GM12878 (cell line): ENCODE measurements around the gene ABCD2. TPM values are rescaled to one million over a fixed set of nuclear protein-coding genes. Genes with fewer than 3 reads are reported as not detected.

Experiments used
- ATAC-seq: fragments of 200-7000 bp; cut with Tn5 transposase; 3 replicates; pipeline ENCODE4 v1.9.1; 2020; ENCODE audit warnings: mild to moderate bottlenecking, moderate library complexity
- BruUV-seq: library from RNA; stranded (reverse); fragments of 400-500 nt; replicated peaks from 2 replicates; lab custom pipeline; 2021; lab: Mats Ljungman, UMichigan
- CTCF ChIA-PET: fragments of 300-600 bp; sonication (Branson Sonifier 250); formaldehyde crosslinking; extraction: SDS; loops from one replicate; lab custom pipeline; 2021; ENCODE audit warnings: inconsistent platforms; lab: Yijun Ruan, JAX
- POLR2A ChIA-PET: fragments of 350-600 bp; formaldehyde crosslinking; extraction: SDS; loops from one replicate; lab custom pipeline; 2021; ENCODE audit warnings: inconsistent platforms; lab: Charles Lee
- RAD21 ChIA-PET: fragments of 300-600 bp; sonication (Branson Sonifier 250); formaldehyde crosslinking; loops from one replicate; lab custom pipeline; 2023; ENCODE audit warnings: antibody characterized with exemption; ENCODE audit not compliant: unreplicated experiment; lab: Charles Lee
- SMC1A ChIA-PET: fragments of 300-600 bp; sonication (Branson Sonifier 250); formaldehyde crosslinking; loops from one replicate; lab custom pipeline; 2023; ENCODE audit not compliant: unreplicated experiment, uncharacterized antibody; lab: Charles Lee
- DNase-seq: peaks from one replicate; pipeline ENCODE4 v3.0.0-alpha.2; 2011; ENCODE audit warnings: low read depth, low spot score
- FAIRE-seq: peaks from 3 replicates; lab custom pipeline; 2011; peaks lifted over from hg19 to GRCh38; lab: Jason Lieb, UNC
- H2AFZ ChIP-seq: 2 replicates; pipeline ENCODE4 v1.6.0; 2011; ENCODE audit warnings: low read depth, low read length, control low read depth; ENCODE audit not compliant: control insufficient read depth
- H3K27ac ChIP-seq: 2 replicates; pipeline ENCODE4 v1.5.1; 2011; ENCODE audit warnings: control low read depth; ENCODE audit not compliant: control insufficient read depth, insufficient read depth
- H3K27me3 ChIP-seq, 2 experiments: replicated peaks in 1 of 2; 2 replicates each; pipeline versions ENCODE4 v1.6.0 to v1.6.1; 2011; ENCODE audit warnings: low read length in 1 of 2; ENCODE audit not compliant: control insufficient read depth in 2 of 2, insufficient read depth in 2 of 2
- H3K36me3 ChIP-seq, 2 experiments: 2 replicates each; pipeline ENCODE4 v1.5.1; 2011; ENCODE audit warnings: low read length in 1 of 2; ENCODE audit not compliant: control insufficient read depth in 2 of 2, insufficient read depth in 2 of 2
- H3K4me1 ChIP-seq: 2 replicates; pipeline ENCODE4 v1.6.1; 2011; ENCODE audit warnings: mild to moderate bottlenecking, low read length, moderate library complexity, mixed read lengths; ENCODE audit not compliant: control insufficient read depth, insufficient read depth
- H3K4me2 ChIP-seq: 2 replicates; pipeline ENCODE4 v1.6.0; 2011; ENCODE audit warnings: control low read depth; ENCODE audit not compliant: control insufficient read depth, insufficient read depth
- H3K4me3 ChIP-seq: fragments of 200-600 bp; sonication (generic); 2 replicates; pipeline ENCODE4 v1.5.1; 2016
- H3K79me2 ChIP-seq: 2 replicates; pipeline ENCODE4 v1.6.0; 2011; ENCODE audit warnings: low read length; ENCODE audit not compliant: control insufficient read depth, insufficient read depth
- H3K9ac ChIP-seq: 2 replicates; pipeline ENCODE4 v1.8.0; 2011; ENCODE audit warnings: low read length, control low read depth, mixed read lengths; ENCODE audit not compliant: control insufficient read depth, insufficient read depth
- H3K9me3 ChIP-seq: replicated peaks from 3 replicates; pipeline ENCODE4 v1.5.1; 2011; ENCODE audit warnings: mild to moderate bottlenecking, low read length; ENCODE audit not compliant: control insufficient read depth, insufficient read depth
- H4K20me1 ChIP-seq: 2 replicates; pipeline ENCODE4 v1.6.0; 2011; ENCODE audit not compliant: control insufficient read depth, insufficient read depth
- USF1 ChIP-seq: IDR thresholded peaks from 2 replicates; pipeline ENCODE4 v1.6.1; 2011; ENCODE audit warnings: borderline replicate concordance, low read depth, mild to moderate bottlenecking, moderate library complexity, mixed read lengths, low read length; ENCODE audit not compliant: insufficient read depth; ENCODE audit errors: extremely low read length
- ZBTB33 ChIP-seq: fragments of 450-650 bp; IDR thresholded peaks from 2 replicates; pipeline ENCODE4 v1.6.1; 2017; ENCODE audit warnings: mild to moderate bottlenecking
- WGBS: methylation state at CpG from one replicate; pipeline ENCODE4 v1.1.6; 2016; ENCODE audit warnings: low lambda C conversion rate; ENCODE audit not compliant: insufficient replicate concordance, insufficient coverage; ENCODE audit errors: missing lambda C conversion rate; 5-methylcytosine and 5-hydroxymethylcytosine counted together
- in situ Hi-C: fragments of 300-500 bp; cut with MboI; formaldehyde crosslinking; loops from 9 replicates; pipeline ENCODE4 v1.14.3; 2018; ENCODE audit warnings: mixed read lengths
- intact Hi-C: fragments of 100-400 bp; cut with micrococcal nuclease; formaldehyde crosslinking; loops from one replicate; pipeline ENCODE4 v1.14.2; 2022; ENCODE audit not compliant: unreplicated experiment
- polyA plus RNA-seq, 11 experiments: library from polyadenylated mRNA; depleted of rRNA in 4 of 11; unstranded in 6 of 11; stranded (reverse) in 5 of 11; fragments of >200 nt; fragmentation: Nextera tagmentation in 4 of 11; fragmentation: Illumina TruSeq in 1 of 11; extraction: Ambion mirVana in 4 of 11; extraction: Trizol in 1 of 11; gene quantifications; 1 replicate in 1 of 11; 2 replicates in 10 of 11; pipeline versions ENCODE4 v1.2.1 to v1.2.3, GENCODE V29; 2011 to 2016; ENCODE audit warnings: inconsistent platforms in 2 of 11, missing spikeins in 2 of 11, low read depth in 1 of 11
- total RNA-seq, 4 experiments: library from RNA; depleted of rRNA in 3 of 4; stranded (reverse); fragments of >200 nt in 3 of 4; fragmentation: Illumina TruSeq in 1 of 4; extraction: Trizol in 1 of 4; gene quantifications; 2 replicates each; pipeline versions ENCODE4 v1.2.1 to v1.2.3, GENCODE V29; 2013 to 2021

ABCD2 gene
- total and polyA plus RNA-seq, 10 of the 15 experiments (the other 5 are each of a cell fraction or from before 2014, with no cell fraction given), result 4.4 to 16.2 (median 7.5) TPM

GRCh38 chr12:39613525-39613924, 6.1 kb downstream of the ABCD2 start:
- peak; percentile 8 for ATAC-seq
- peak overlapping the region; percentile 46; the same call in 1 of the 2 replicates for H3K4me3 ChIP-seq
- H2AFZ ChIP-seq, result no peak overlapping the region
- no peaks in the 10 kb centered on the region for H3K36me3 ChIP-seq
- H3K9me3 ChIP-seq, result no peaks in the 10 kb centered on the region; the same call in 2 of the 3 replicates
- no peak for FAIRE-seq
- H3K79me2 ChIP-seq, result peaks cover 88% of the 10 kb centered on the region
- intact Hi-C loops (loop anchor here (10.0 kb wide), 3 partner anchors 299 to 709 kb away; partner anchors contain the start of genes CPNE8 and LRRK2), in situ Hi-C loops (loop anchor here (25.0 kb wide), 3 partner anchors 499 to 826 kb away; partner anchors contain the start of gene SLC2A13)
- RAD21 ChIA-PET, result interaction anchor here (0.9 to 5.1 kb wide), 6 partner anchors 8 to 296 kb away, joined by 3 to 41 read pairs (median 6); partner anchors contain the start of gene ABCD2
- peak overlapping the region; percentile 36; the same call in 1 of the 2 replicates for H3K4me2 ChIP-seq
- TF ChIP-seq ZBTB33 (peak; percentile 72; the same call in 1 of the 2 replicates), USF1 (no peak)
- no peaks in the 10 kb centered on the region for H4K20me1 ChIP-seq
- H3K27ac ChIP-seq, result no peak overlapping the region
- BruUV-seq, result no TSS peak
- no peaks in the 10 kb centered on the region for H3K27me3 ChIP-seq
- POLR2A ChIA-PET, result no interaction called here
- H3K4me1 ChIP-seq, result no peaks in the 10 kb centered on the region
- SMC1A ChIA-PET, result interaction anchor here (0.8 to 10.6 kb wide), 8 partner anchors 9 to 246 kb away, joined by 3 to 101 read pairs (median 4); partner anchors contain the start of gene ABCD2
- DNase-seq, result no peak
- no peak overlapping the region for H3K9ac ChIP-seq
- WGBS, result 97% methylated on average over 2 of the region's 2 CpGs
- CTCF ChIA-PET, result interaction anchor here (0.9 to 1.3 kb wide), 2 partner anchors 26 to 296 kb away, joined by 3 read pairs; no protein-coding TSS in a partner anchor
